Right kidney (tissue), 9 donors: Measurements from ENCODE around the gene HSCB.
"Not testable (repeated sequence)": the region's sequence is repeated elsewhere in the genome, so short reads cannot be mapped to it uniquely, and the experiment has no call there.

Experiments
- DNase-seq: peaks from one replicate; pipeline ENCODE4 v3.0.0-alpha.2; 2016
- long read RNA-seq, 8 donors: transcript quantifications; one replicate each; lab custom pipeline, GENCODE V29; 2026

Gene HSCB
- long read RNA-seq, donor 1, transcript HSCB-201 (6 exons, 1,114 nt) = major isoform, 10 of 11 reads
- long read RNA-seq, donor 1, partial matches to known transcripts = 0 of 11 reads
- long read RNA-seq, donor 1, other reads (novel, unspliced or antisense) = 0 of 11 reads
- long read RNA-seq, donor 2, transcript HSCB-201 (6 exons, 1,114 nt) = major isoform, 7 of 10 reads
- long read RNA-seq, donor 2, partial matches to known transcripts = 0 of 10 reads
- long read RNA-seq, donor 2, other reads (novel, unspliced or antisense) = 0 of 10 reads
- long read RNA-seq, donor 3, partial matches to known transcripts = 0 of 2 reads
- long read RNA-seq, donor 3, other reads (novel, unspliced or antisense) = 0 of 2 reads
- long read RNA-seq, donor 4, transcript HSCB-201 (6 exons, 1,114 nt) = major isoform, 5 of 5 reads
- long read RNA-seq, donor 4, partial matches to known transcripts = 0 of 5 reads
- long read RNA-seq, donor 4, other reads (novel, unspliced or antisense) = 0 of 5 reads
- long read RNA-seq, donor 5, partial matches to known transcripts = 0 of 8 reads
- long read RNA-seq, donor 5, other reads (novel, unspliced or antisense) = 0 of 8 reads
- long read RNA-seq, donor 6, transcript HSCB-201 (6 exons, 1,114 nt) = major isoform, 8 of 14 reads
- long read RNA-seq, donor 6, partial matches to known transcripts = 0 of 14 reads
- long read RNA-seq, donor 6, other reads (novel, unspliced or antisense) = 0 of 14 reads
- long read RNA-seq, donor 7, transcript HSCB-201 (6 exons, 1,114 nt) = major isoform, 9 of 22 reads
- long read RNA-seq, donor 7, partial matches to known transcripts = 8 of 22 reads
- long read RNA-seq, donor 7, other reads (novel, unspliced or antisense) = 0 of 22 reads
- long read RNA-seq, donor 8, partial matches to known transcripts = 0 of 6 reads
- long read RNA-seq, donor 8, other reads (novel, unspliced or antisense) = 0 of 6 reads

- DNase-seq = peak; percentile 98
Observed at GRCh38 chr22:28741785-28742561, at the start of gene HSCB, which contains the start of gene CHEK2. Gene HSCB, plus strand, starts transcription at chr22:28742039. Its CDS starts 57 bp downstream, at chr22:28742096. Gene CHEK2, minus strand, starts transcription at chr22:28741820. Its CDS starts 7,099 bp downstream, at chr22:28734721.

- not testable (repeated sequence) for DNase-seq
Observed at GRCh38 chr22:28693041-28693760, 48.6 kb upstream of the HSCB start.

GRCh38 chr22:28702891-28703290 is 38.9 kb upstream of the HSCB start:
- no peak for DNase-seq

- no peak for DNase-seq
Observed at GRCh38 chr22:28703436-28703835, 38.4 kb upstream of the HSCB start.

- no peak for DNase-seq
Observed at GRCh38 chr22:28706845-28707244, 35.0 kb upstream of the HSCB start.

- no peak for DNase-seq
Observed at GRCh38 chr22:28710107-28710506, 31.7 kb upstream of the HSCB start.

GRCh38 chr22:28710576-28711191 is 31.2 kb upstream of the HSCB start:
- no peak for DNase-seq

GRCh38 chr22:28711341-28711740 is 30.5 kb upstream of the HSCB start:
- DNase-seq = no peak

- no peak for DNase-seq
Observed at GRCh38 chr22:28711820-28712777, 29.7 kb upstream of the HSCB start.

GRCh38 chr22:28714043-28714628 is 27.7 kb upstream of the HSCB start:
- no peak for DNase-seq

GRCh38 chr22:28715611-28716010 is 26.2 kb upstream of the HSCB start:
- no peak for DNase-seq

- DNase-seq = no peak
Observed at GRCh38 chr22:28716686-28717085, 25.2 kb upstream of the HSCB start.

GRCh38 chr22:28718044-28718443 is 23.8 kb upstream of the HSCB start:
- DNase-seq = no peak

- no peak for DNase-seq
Observed at GRCh38 chr22:28728002-28728401, 13.8 kb upstream of the HSCB start.

GRCh38 chr22:28728621-28729313 is 13.1 kb upstream of the HSCB start:
- no peak for DNase-seq

GRCh38 chr22:28730179-28730578 is 11.7 kb upstream of the HSCB start:
- DNase-seq = no peak

- no peak for DNase-seq
Observed at GRCh38 chr22:28734393-28734792, 7.4 kb upstream of the HSCB start.

- no peak for DNase-seq
Observed at GRCh38 chr22:28736301-28737155, 5.3 kb upstream of the HSCB start.
